PFSK-1 (cell line): Measurements from ENCODE around the gene ZCCHC3. TPM values are rescaled to one million over a fixed set of nuclear protein-coding genes. Genes with fewer than 3 reads are reported as not detected.

Experiments
- FOXP2 ChIP-seq: optimal IDR thresholded peaks from 2 replicates; pipeline ENCODE3; 2011; ENCODE audit warnings: borderline replicate concordance, control low read depth, inconsistent platforms; ENCODE audit not compliant: insufficient read depth; ENCODE audit errors: extremely low read length, extremely low read depth
- POLR2AphosphoS5 ChIP-seq: IDR thresholded peaks from 2 replicates; pipeline ENCODE4 v1.6.1; 2012; ENCODE audit warnings: low read depth, mild to moderate bottlenecking, control low read depth, low read length, moderate library complexity
- SIN3A ChIP-seq: IDR thresholded peaks from 2 replicates; pipeline ENCODE4 v1.6.1; 2012; ENCODE audit warnings: mild to moderate bottlenecking, low read length, moderate library complexity, borderline replicate concordance; ENCODE audit not compliant: insufficient read depth
- TAF1 ChIP-seq: IDR thresholded peaks from 2 replicates; pipeline ENCODE4 v1.6.1; 2012; ENCODE audit warnings: low read length, control low read depth, borderline replicate concordance; ENCODE audit not compliant: insufficient read depth
- polyA plus RNA-seq: library from polyadenylated mRNA; unstranded; fragments of >200 nt; gene quantifications from one replicate; pipeline ENCODE4 v1.2.1, GENCODE V29; 2012; ENCODE audit warnings: low read depth, missing spikeins; ENCODE audit not compliant: insufficient read length
- TF ChIP-seq, protein P1 (sequence below), 2 experiments: IDR thresholded peaks; 2 replicates each; pipeline versions ENCODE4 v1.6.1 to v1.8.0; 2011 to 2012; ENCODE audit warnings: low read depth in 2 of 2, low read length in 2 of 2, control low read depth in 1 of 2, inconsistent platforms in 1 of 2, mild to moderate bottlenecking in 1 of 2, moderate library complexity in 1 of 2; ENCODE audit not compliant: insufficient read depth in 1 of 2

Gene ZCCHC3, protein sequence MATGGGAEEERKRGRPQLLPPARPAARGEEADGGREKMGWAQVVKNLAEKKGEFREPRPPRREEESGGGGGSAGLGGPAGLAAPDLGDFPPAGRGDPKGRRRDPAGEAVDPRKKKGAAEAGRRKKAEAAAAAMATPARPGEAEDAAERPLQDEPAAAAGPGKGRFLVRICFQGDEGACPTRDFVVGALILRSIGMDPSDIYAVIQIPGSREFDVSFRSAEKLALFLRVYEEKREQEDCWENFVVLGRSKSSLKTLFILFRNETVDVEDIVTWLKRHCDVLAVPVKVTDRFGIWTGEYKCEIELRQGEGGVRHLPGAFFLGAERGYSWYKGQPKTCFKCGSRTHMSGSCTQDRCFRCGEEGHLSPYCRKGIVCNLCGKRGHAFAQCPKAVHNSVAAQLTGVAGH
- polyA plus RNA-seq, result 30.4 TPM

DNA sequence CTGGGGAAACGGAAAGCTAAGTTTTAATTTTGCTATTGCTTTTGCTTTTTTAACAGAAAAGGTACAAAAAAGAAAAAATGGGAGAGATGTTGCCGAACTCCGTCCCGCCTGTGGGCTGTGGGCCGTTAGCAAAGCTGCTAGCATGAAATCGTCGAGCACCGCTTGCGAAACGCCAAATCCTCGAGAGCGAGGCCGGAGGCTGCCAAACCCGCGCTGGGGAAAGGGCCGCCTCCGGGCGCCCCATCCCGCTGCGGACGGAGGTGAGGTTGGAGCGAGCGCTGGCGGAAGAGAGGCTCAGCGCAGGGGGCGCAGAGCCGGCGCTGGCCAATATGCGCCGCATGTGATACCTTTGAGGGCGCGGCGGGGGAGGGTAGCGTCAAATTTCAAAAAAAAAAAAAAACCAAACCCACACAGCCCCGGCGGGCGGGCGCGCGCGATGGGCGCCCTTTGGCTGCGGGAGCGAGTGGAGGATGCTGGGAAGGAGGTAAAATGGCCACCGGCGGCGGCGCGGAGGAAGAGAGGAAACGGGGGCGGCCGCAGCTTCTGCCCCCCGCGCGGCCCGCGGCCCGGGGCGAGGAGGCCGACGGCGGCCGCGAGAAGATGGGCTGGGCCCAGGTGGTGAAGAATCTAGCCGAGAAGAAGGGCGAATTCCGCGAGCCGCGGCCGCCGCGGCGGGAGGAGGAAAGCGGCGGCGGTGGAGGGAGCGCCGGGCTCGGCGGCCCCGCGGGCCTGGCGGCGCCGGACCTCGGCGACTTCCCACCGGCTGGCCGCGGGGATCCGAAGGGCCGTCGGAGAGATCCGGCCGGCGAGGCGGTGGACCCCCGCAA, at the start of gene ZCCHC3:
ZCCHC3 (plus strand) TSS at position 473 of the 827 bp plus-strand sequence; CDS start at position 490, 17 bp downstream.
- TF ChIP-seq SIN3A (no peak), TAF1 (peak; percentile 95), POLR2AphosphoS5 (peak; percentile 64; the same call in 1 of the 2 replicates), FOXP2 (peak; percentile 71)
- TF ChIP-seq, protein P1, sequence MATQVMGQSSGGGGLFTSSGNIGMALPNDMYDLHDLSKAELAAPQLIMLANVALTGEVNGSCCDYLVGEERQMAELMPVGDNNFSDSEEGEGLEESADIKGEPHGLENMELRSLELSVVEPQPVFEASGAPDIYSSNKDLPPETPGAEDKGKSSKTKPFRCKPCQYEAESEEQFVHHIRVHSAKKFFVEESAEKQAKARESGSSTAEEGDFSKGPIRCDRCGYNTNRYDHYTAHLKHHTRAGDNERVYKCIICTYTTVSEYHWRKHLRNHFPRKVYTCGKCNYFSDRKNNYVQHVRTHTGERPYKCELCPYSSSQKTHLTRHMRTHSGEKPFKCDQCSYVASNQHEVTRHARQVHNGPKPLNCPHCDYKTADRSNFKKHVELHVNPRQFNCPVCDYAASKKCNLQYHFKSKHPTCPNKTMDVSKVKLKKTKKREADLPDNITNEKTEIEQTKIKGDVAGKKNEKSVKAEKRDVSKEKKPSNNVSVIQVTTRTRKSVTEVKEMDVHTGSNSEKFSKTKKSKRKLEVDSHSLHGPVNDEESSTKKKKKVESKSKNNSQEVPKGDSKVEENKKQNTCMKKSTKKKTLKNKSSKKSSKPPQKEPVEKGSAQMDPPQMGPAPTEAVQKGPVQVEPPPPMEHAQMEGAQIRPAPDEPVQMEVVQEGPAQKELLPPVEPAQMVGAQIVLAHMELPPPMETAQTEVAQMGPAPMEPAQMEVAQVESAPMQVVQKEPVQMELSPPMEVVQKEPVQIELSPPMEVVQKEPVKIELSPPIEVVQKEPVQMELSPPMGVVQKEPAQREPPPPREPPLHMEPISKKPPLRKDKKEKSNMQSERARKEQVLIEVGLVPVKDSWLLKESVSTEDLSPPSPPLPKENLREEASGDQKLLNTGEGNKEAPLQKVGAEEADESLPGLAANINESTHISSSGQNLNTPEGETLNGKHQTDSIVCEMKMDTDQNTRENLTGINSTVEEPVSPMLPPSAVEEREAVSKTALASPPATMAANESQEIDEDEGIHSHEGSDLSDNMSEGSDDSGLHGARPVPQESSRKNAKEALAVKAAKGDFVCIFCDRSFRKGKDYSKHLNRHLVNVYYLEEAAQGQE (IDR thresholded peaks at IDR 0.05; ENCODE audit: insufficient read depth in 1 of 2, low read depth in 2 of 2, low read length in 2 of 2), result peak in 1 of 2 experiments; percentile 36; a peak in 2 of 4 replicates

DNA sequence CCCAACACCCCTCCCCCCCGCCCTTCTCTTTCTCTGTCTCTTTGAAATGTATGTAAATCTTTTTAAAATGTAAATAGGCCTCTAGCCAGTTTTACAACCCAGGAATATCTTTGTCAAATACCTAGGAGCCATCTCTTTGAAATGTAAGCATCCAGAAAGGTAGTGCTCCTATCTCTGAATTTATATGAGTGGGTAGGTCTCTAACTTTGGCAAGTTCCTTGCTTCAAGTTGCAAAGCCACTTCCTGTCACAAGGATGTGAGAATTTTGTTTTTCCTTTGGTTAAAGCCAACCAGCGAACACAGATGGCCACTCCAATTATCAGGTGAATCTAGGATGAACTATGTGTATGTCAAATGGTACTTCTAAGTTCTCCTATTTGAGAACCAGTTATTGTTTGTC, 46.0 kb upstream of the ZCCHC3 start:
- TF ChIP-seq, protein P1 (IDR thresholded peaks at IDR 0.05; ENCODE audit: insufficient read depth in 1 of 2, low read depth in 2 of 2, low read length in 2 of 2), result no peak
- TF ChIP-seq SIN3A (no peak), TAF1 (no peak), POLR2AphosphoS5 (no peak), FOXP2 (no peak)

DNA sequence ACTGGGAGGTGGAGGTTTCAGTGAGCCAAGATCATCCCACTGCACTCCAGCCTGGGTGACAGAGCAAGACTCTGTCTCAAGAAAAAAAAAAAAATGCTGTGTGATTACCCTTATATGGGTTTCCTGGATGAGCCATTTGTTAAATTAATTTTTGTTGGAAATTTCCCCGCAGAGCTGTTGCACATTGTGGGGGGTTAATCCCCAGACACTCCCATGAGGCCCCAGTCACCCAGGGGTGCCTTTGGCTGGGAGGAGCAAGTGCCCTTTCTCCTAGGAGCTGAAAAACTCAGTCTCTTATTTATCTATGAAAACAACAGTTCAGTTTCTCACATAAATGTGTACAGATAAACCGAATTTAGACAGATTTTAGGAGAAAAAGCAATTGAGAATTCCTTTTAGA, 44.6 kb upstream of the ZCCHC3 start:
- TF ChIP-seq TAF1 (no peak), POLR2AphosphoS5 (no peak), FOXP2 (no peak), SIN3A (no peak)
- TF ChIP-seq, protein P1 (IDR thresholded peaks at IDR 0.05; ENCODE audit: insufficient read depth in 1 of 2, low read depth in 2 of 2, low read length in 2 of 2), result no peak

- TF ChIP-seq TAF1, result no peak
Measured at GRCh38 chr20:257419-257818, 40.0 kb upstream of the ZCCHC3 start, which contains the start of gene DEFB132. TSS of gene DEFB132 (plus strand) at chr20:257724. CDS start at chr20:257779, 55 bp downstream.

- TF ChIP-seq, protein P1 (IDR thresholded peaks at IDR 0.05; ENCODE audit: insufficient read depth in 1 of 2, low read depth in 2 of 2, low read length in 2 of 2), result no peak
- TF ChIP-seq FOXP2 (no peak), POLR2AphosphoS5 (no peak), SIN3A (no peak), TAF1 (no peak)
Measured at GRCh38 chr20:258269-258858, 39.0 kb upstream of the ZCCHC3 start.
